Ovary (tissue), 9 donors: ENCODE data around the gene SKIC8. TPM values are rescaled to one million over a fixed set of nuclear protein-coding genes. Genes with fewer than 3 reads are reported as not detected.

Source experiments
- DNase-seq, 5 donors: peaks; one replicate each; pipeline ENCODE4 v3.0.0-alpha.2; 2019 to 2020
- H3K27ac ChIP-seq, 2 donors: fragments of 200-600 bp; one replicate each; pipeline versions ENCODE4 v1.5.1 to v1.8.0; 2019 to 2022
- H3K27me3 ChIP-seq: fragments of 200-600 bp; one replicate; pipeline ENCODE4 v1.8.0; 2022
- H3K36me3 ChIP-seq: fragments of 200-600 bp; sonication (generic); one replicate; pipeline ENCODE4 v1.5.1; 2019
- H3K4me1 ChIP-seq: one replicate; pipeline ENCODE4 v1.8.1; 2013; ENCODE audit warnings: mild to moderate bottlenecking, moderate library complexity; ENCODE audit not compliant: insufficient read depth
- H3K4me3 ChIP-seq: fragments of 200-600 bp; sonication (generic); one replicate; pipeline ENCODE4 v1.5.1; 2017
- H3K9me3 ChIP-seq, 2 donors: fragments of 200-600 bp in 1 of 2; sonication (generic) in 1 of 2; one replicate each; pipeline versions ENCODE4 v1.5.1 to v1.8.1; 2013 to 2019; ENCODE audit warnings: mild to moderate bottlenecking in 1 of 2, moderate library complexity in 1 of 2
- CTCF ChIP-seq, 3 donors: fragments of 450-650 bp in 2 of 3; fragments of 200-600 bp in 1 of 3; IDR thresholded peaks; one replicate each; pipeline versions ENCODE4 v1.5.1 to v1.8.0; 2016 to 2022; ENCODE audit warnings: antibody characterized with exemption in 3 of 3, mild to moderate bottlenecking in 1 of 3
- EP300 ChIP-seq: sonication (generic); formaldehyde crosslinking; IDR thresholded peaks from one replicate; pipeline ENCODE4 v1.6.1; 2017; ENCODE audit warnings: antibody characterized with exemption
- POLR2A ChIP-seq: fragments of 450-650 bp; IDR thresholded peaks from one replicate; pipeline ENCODE4 v1.6.1; 2017; ENCODE audit warnings: antibody characterized with exemption, mild to moderate bottlenecking, moderate library complexity
- WGBS, 3 donors: extraction: QIAGEN DNeasy Blood & Tissue Kit in 1 of 3; methylation state at CpG; one replicate each; pipeline versions ENCODE4 v1.1.5 to v1.1.7; 2013 to 2017; 5-methylcytosine and 5-hydroxymethylcytosine counted together
- intact Hi-C, 4 donors: fragments of 100-400 bp; cut with DNase I; formaldehyde crosslinking; loops; one replicate each; pipeline versions ENCODE4 v1.11.0 to v1.15.1; 2022 to 2023
- polyA plus RNA-seq, 2 donors: library from polyadenylated mRNA; stranded (reverse); fragments of 200-250 nt in 1 of 2; fragments of 350-450 nt in 1 of 2; fragmentation: Illumina TruSeq in 1 of 2; extraction: RNeasy Lipid Tissue Mini Kit (QIAGEN cat#74804) in 1 of 2; gene quantifications; one replicate each; pipeline ENCODE4 v1.2.3, GENCODE V29; 2013 to 2014
- total RNA-seq, 7 donors: library from RNA; depleted of rRNA in 2 of 7; stranded (reverse); fragments of >200 nt in 2 of 7; fragmentation: NEBNext Ultra II Directional in 3 of 7; extraction: Animal tissue kit (Norgen Biotek cat#: 25700) in 3 of 7; gene quantifications; one replicate each; pipeline versions ENCODE4 v1.1.0 to v1.2.4, GENCODE V29; 2016 to 2023
- donor health status: DM: no; HTN: no; CAD: no; lungs with moderate emphysema.
- donor health status: DM: no; HTN: no; CAD: no.
- donor health status: Bipolar disorder and iron deficiency.
- donor health status: DM: yes; HTN: yes; CAD: no.
- donor health status: DM: no; HTN: no; CAD: no.
- donor health status: DM: yes; HTN: yes; CAD: no.

Gene SKIC8
- total and polyA plus RNA-seq, 9 donors: 38.1 to 63.5 (median 50.8) TPM

DNA sequence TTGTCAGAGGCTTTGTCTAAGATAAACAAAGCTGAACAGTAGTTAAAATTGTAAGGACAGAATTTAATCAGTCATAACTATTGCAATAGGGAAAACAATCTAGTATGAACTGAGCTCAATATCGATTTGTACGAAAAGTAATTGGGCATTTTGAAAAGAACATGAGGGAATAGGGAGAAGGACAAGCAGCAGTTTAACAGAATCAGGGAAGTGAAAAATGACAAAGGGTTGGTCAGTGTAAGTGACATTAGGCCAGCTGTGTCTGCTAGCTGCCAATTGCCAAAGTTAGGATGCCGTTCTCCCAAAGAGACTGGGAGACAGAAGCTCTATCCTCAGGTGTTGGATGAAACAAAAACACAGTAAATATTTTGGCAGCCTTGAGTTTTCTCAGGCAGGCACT is 38.3 kb downstream of the SKIC8 start:
- H3K4me3 ChIP-seq: no peak overlapping the region
- intact Hi-C loops: no loop called here
- TF ChIP-seq CTCF (IDR thresholded peaks at IDR 0.05): no peak
- TF ChIP-seq POLR2A: no peak
- TF ChIP-seq EP300: no peak
- H3K27ac ChIP-seq: no peak overlapping the region
- no peaks in the 10 kb centered on the region for H3K36me3 ChIP-seq
- H3K27me3 ChIP-seq: no peaks in the 10 kb centered on the region
- DNase-seq: no peak
- H3K4me1 ChIP-seq: peaks cover 6% of the 10 kb centered on the region
- H3K9me3 ChIP-seq: no peaks in the 10 kb centered on the region
- 74 to 84% (median 79%) methylated on average over 3 of the region's 3 CpGs for WGBS, 3 donors

GRCh38 chr15:78260489-78260888 is 38.9 kb downstream of the SKIC8 start:
- TF ChIP-seq POLR2A (no peak), EP300 (no peak), CTCF (IDR thresholded peaks at IDR 0.05) (no peak)
- H3K27me3 ChIP-seq: no peaks in the 10 kb centered on the region
- H3K4me1 ChIP-seq: peaks cover 5% of the 10 kb centered on the region
- H3K27ac ChIP-seq: no peak overlapping the region
- intact Hi-C loops: no loop called here
- no peak overlapping the region for H3K4me3 ChIP-seq
- no peak for DNase-seq
- H3K36me3 ChIP-seq: no peaks in the 10 kb centered on the region
- no peaks in the 10 kb centered on the region for H3K9me3 ChIP-seq
- WGBS, 3 donors: 40 to 49% (median 44%) methylated on average over 2 of the region's 2 CpGs

- H3K27ac ChIP-seq: no peak overlapping the region
- TF ChIP-seq EP300 (no peak), CTCF (IDR thresholded peaks at IDR 0.05) (no peak), POLR2A (no peak)
- H3K36me3 ChIP-seq: no peaks in the 10 kb centered on the region
- WGBS, 3 donors: 82 to 87% (median 82%) methylated on average over 3 of the region's 3 CpGs
- intact Hi-C loops: no loop called here
- H3K9me3 ChIP-seq: no peaks in the 10 kb centered on the region
- no peaks in the 10 kb centered on the region for H3K4me1 ChIP-seq
- no peak for DNase-seq
- no peaks in the 10 kb centered on the region for H3K27me3 ChIP-seq
- no peak overlapping the region for H3K4me3 ChIP-seq
Observed at GRCh38 chr15:78259232-78259631, 40.2 kb downstream of the SKIC8 start.

DNA sequence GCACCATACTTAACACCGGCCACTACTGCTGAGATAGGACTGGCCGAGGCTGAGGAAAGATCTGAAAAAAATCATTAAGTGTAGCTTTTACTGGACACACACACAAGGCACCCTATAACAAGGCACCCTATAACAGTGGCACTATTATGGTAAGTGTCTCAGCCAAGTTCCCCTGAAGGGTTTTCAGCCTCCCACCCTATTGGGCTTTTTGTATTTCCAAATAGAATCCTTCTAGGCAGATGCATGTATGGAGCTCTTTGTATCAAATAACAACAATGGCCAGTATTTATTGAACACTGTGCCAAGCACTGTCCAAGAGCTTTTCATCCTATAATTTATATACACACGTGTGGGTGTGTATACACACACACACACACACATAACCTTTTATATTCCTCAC is 41.7 kb downstream of the SKIC8 start:
- Histone ChIP-seq H3K9me3 (no peaks in the 10 kb centered on the region), H3K27ac (no peak overlapping the region), H3K36me3 (no peaks in the 10 kb centered on the region), H3K4me1 (no peaks in the 10 kb centered on the region), H3K27me3 (no peaks in the 10 kb centered on the region), H3K4me3 (no peak overlapping the region)
- intact Hi-C loops: no loop called here
- no peak for DNase-seq
- WGBS, 3 donors: 75 to 85% (median 77%) methylated on average over 3 of the region's 3 CpGs
- TF ChIP-seq CTCF (IDR thresholded peaks at IDR 0.05) (no peak), EP300 (no peak), POLR2A (no peak)

GRCh38 chr15:78256044-78256437 is 43.4 kb downstream of the SKIC8 start:
- H3K9me3 ChIP-seq: no peaks in the 10 kb centered on the region
- TF ChIP-seq POLR2A (no peak), CTCF (IDR thresholded peaks at IDR 0.05) (no peak), EP300 (no peak)
- intact Hi-C loops: no loop called here

More at GRCh38 chr15:78256044-78256437, 43.4 kb downstream of the SKIC8 start:
- no peak for DNase-seq
- WGBS, 3 donors: 78 to 84% (median 79%) methylated on average over 3 of the region's 3 CpGs
- Histone ChIP-seq H3K4me3 (no peak overlapping the region), H3K36me3 (no peaks in the 10 kb centered on the region), H3K27me3 (no peaks in the 10 kb centered on the region), H3K4me1 (no peaks in the 10 kb centered on the region), H3K27ac (no peak overlapping the region)
